Activated CD4-positive, alpha-beta T cell treated with anti-CD3 and anti-CD28 coated beads for 36 hours (primary cell): ENCODE measurements around the gene MRPS35. TPM values are rescaled to one million over a fixed set of nuclear protein-coding genes. Genes with fewer than 3 reads are reported as not detected.
"Not testable (repeated sequence)": the region's sequence is repeated elsewhere in the genome, so short reads cannot be mapped to it uniquely, and the experiment has no call there.

ENCODE experiments used
- ATAC-seq: fragments of 200-7000 bp; cut with Tn5 transposase; one replicate; pipeline ENCODE4 v1.10.0; 2021; ENCODE audit warnings: mild to moderate bottlenecking, moderate library complexity
- CTCF ChIA-PET: fragments of 350-600 bp; sonication (Branson Sonifier 250); formaldehyde crosslinking; loops from one replicate; lab custom pipeline; 2021; ENCODE audit warnings: antibody characterized with exemption; lab: Charles Lee
- POLR2A ChIA-PET: fragments of 350-600 bp; sonication (Branson Sonifier 250); formaldehyde crosslinking; loops from one replicate; lab custom pipeline; 2021; ENCODE audit warnings: antibody characterized with exemption, inconsistent platforms; lab: Charles Lee
- DNase-seq: peaks from one replicate; pipeline ENCODE4 v3.0.0-alpha.2; 2020
- H3K27ac Mint-ChIP-seq: one replicate; pipeline ENCODE4 v1.8.0; 2021; ENCODE audit warnings: mixed read lengths
- H3K27me3 Mint-ChIP-seq: one replicate; pipeline ENCODE4 v1.8.0; 2021; ENCODE audit warnings: mixed read lengths
- H3K36me3 Mint-ChIP-seq: one replicate; pipeline ENCODE4 v1.8.0; 2021; ENCODE audit warnings: low read depth, mixed read lengths
- H3K4me1 Mint-ChIP-seq: one replicate; pipeline ENCODE4 v1.8.0; 2021; ENCODE audit warnings: mixed read lengths
- H3K4me3 Mint-ChIP-seq: one replicate; pipeline ENCODE4 v1.8.0; 2021; ENCODE audit warnings: mild to moderate bottlenecking, moderate library complexity, mixed read lengths
- H3K9me3 Mint-ChIP-seq: one replicate; pipeline ENCODE4 v1.8.0; 2021; ENCODE audit warnings: low read depth, mixed read lengths
- intact Hi-C, 2 experiments: fragments of 100-400 bp; cut with DNase I in 1 of 2; cut with micrococcal nuclease in 1 of 2; formaldehyde crosslinking; loops; one replicate each; pipeline versions ENCODE4 v1.14.2 to v1.15.1; 2022 to 2024; cut with DNase I, micrococcal nuclease
- total RNA-seq, 2 experiments: library from RNA; stranded (reverse); gene quantifications; one replicate each; pipeline ENCODE4 v1.2.3, GENCODE V29; 2021

Gene MRPS35
- total RNA-seq, 2 experiments from 2014 or later: 58.5 to 62.1 TPM

DNA sequence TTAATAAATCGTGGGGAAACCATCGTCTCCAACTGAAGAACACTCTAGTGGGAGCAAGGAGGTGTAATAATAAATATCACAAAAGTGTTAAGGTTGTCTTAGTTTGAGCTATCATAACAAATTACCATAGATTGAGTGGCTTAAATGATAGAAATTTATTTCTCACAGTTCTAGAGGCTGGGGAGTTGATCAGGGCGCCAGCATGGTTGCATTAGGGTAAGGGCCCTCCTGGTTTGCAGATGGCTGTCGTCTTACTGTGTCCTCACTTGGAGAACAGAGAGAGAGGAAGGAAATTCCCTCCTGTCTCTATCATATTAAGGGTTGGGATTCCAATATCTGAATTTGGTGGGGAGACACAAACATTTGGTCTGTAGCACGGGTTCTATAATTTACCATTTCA lies 33.0 kb downstream of the MRPS35 start:
- ATAC-seq (no peak), DNase-seq (no peak)
- Mint-ChIP-seq H3K27me3 (no peaks in the 10 kb centered on the region), H3K36me3 (peaks cover 37% of the 10 kb centered on the region), H3K4me1 (peaks cover 9% of the 10 kb centered on the region), H3K27ac (no peak overlapping the region), H3K4me3 (no peak overlapping the region), H3K9me3 (no peaks in the 10 kb centered on the region)
- intact Hi-C loops: no loop called here
- ChIA-PET POLR2A (no interaction called here), CTCF (no interaction called here)

DNA sequence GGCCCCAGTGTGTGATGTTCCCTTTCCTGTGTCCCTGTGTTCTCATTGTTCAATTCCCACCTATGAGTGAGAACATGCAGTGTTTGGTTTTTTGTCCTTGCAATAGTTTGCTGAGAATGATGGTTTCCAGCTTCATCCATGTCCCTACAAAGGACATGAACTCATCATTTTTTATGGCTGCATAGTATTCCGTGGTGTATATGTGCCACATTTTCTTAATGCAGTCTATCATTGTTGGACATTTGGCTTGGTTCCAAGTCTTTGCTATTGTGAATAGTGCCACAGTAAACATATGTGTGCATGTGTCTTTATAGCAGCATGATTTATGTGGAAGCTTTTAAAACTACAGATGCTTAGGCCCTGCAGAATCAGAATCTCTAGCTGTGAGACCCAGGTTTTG lies 35.1 kb downstream of the MRPS35 start:
- H3K9me3 Mint-ChIP-seq, H3K27me3 Mint-ChIP-seq, intact Hi-C loops, H3K27ac Mint-ChIP-seq, ATAC-seq, POLR2A ChIA-PET, H3K4me3 Mint-ChIP-seq, H3K4me1 Mint-ChIP-seq, DNase-seq: not testable (repeated sequence)
- CTCF ChIA-PET: interaction anchor here (0.9 to 1.1 kb wide), 2 partner anchors 14 to 76 kb away, joined by 3 read pairs; no protein-coding TSS in a partner anchor
- peaks cover 34% of the 10 kb centered on the region for H3K36me3 Mint-ChIP-seq

DNA sequence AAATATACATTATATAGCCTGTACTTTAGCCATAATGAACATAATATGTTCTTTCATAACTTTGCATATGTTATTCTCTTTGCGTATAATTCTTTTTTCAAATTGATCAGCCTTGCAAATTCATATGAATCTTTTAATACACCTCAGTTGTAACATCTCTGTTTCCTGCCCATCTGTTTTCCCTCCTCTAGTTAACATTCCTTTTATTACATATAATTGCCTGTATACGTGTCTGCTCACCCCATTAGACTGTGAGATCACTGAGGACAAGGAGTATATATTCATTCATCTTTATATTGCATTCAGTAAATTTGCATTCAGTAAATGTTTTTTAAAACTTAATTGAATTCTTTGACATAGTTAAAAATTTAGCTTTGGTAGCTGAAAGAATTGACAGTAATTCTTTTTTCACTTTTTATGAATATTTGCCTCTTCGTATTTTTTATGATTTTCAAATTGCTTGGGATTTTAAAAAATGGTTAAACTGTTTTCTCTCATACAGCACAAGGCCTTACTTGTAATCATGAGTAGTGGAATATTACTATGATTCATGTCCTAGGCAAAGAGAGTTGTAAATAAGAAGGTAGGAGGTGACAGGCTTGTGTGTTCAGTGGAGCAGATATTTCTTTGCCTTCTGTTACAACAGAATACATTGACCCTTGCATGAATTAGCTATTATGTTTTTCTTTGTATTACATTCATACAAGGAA lies 36.6 kb downstream of the MRPS35 start:
- H3K4me1 Mint-ChIP-seq: peaks cover 2% of the 10 kb centered on the region
- intact Hi-C loops: no loop called here
- H3K9me3 Mint-ChIP-seq: no peaks in the 10 kb centered on the region
- peaks cover 32% of the 10 kb centered on the region for H3K36me3 Mint-ChIP-seq
- POLR2A ChIA-PET: no interaction called here
- H3K4me3 Mint-ChIP-seq: no peak overlapping the region
- DNase-seq (no peak), ATAC-seq (no peak)
- H3K27me3 Mint-ChIP-seq: no peaks in the 10 kb centered on the region
- CTCF ChIA-PET: interaction anchor here (1.6 kb wide), 1 partner anchor 194 kb away, joined by 5 read pairs; no protein-coding TSS in a partner anchor
- H3K27ac Mint-ChIP-seq: no peak overlapping the region

DNA sequence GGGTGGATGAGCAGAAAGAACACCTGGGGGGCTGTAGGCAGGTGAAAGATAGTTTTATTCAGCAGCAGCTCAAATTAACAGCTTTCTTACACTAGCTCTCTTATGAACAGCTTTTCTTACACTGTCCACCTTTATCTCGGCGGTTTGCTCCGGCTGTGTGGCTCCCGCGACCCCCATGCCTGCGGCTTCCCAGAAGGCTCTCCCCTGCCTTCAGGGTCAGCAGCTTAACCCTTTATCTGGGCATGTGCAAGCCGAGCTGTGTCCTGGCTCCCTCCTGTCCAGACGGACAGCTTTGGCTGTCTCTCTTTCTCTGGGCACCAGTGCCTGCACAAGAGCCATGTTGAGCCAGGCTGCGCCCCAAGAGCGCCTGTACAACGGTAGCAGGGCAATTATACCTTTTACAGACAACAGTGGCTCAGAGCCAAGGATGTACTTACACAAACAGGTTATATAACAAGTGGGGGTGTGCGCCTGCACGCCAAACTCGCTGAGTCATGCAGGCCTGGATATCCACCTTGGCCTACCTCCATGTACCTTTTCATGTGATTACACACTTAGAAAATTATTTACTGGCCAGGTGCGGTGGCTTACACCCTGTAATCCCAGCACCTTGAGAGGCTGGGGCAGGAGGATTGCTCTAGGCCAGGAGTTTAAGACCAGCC lies 40.9 kb downstream of the MRPS35 start:
- ChIA-PET POLR2A (no interaction called here), CTCF (interaction anchor here (1.7 kb wide), 1 partner anchor 8 kb away, joined by 4 read pairs; no protein-coding TSS in a partner anchor)
- DNase-seq: no peak
- Mint-ChIP-seq H3K27me3 (no peaks in the 10 kb centered on the region), H3K4me1 (peaks cover 2% of the 10 kb centered on the region), H3K9me3 (no peaks in the 10 kb centered on the region), H3K4me3 (no peak overlapping the region), H3K27ac (no peak overlapping the region), H3K36me3 (peaks cover 17% of the 10 kb centered on the region)
- intact Hi-C loops: no loop called here
- ATAC-seq: no peak

DNA sequence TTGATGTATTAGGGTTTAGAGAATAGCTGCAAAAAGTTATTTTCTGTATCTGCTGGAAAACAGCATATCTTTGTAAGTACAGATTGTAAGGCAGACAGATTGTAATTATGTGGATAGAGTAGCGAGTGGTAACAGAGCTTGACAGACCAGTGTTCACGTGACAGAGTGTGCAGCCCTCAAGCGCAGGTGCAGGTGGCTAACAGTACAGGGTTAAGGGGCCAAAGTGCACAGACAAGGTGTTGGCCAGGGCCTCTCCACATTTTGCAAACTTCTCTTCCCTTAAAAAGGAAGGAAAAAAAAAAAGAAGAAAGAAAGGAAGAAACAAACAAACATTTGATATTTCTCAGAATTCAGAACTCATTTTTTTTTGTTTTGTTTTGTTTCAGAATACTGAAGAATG lies 44.2 kb downstream of the MRPS35 start:
- H3K9me3 Mint-ChIP-seq: no peaks in the 10 kb centered on the region
- CTCF ChIA-PET: interaction anchor here (0.5 to 1.2 kb wide), 3 partner anchors 14 to 355 kb away, joined by 3 to 5 read pairs (median 3); no protein-coding TSS in a partner anchor
- DNase-seq: no peak

DNA sequence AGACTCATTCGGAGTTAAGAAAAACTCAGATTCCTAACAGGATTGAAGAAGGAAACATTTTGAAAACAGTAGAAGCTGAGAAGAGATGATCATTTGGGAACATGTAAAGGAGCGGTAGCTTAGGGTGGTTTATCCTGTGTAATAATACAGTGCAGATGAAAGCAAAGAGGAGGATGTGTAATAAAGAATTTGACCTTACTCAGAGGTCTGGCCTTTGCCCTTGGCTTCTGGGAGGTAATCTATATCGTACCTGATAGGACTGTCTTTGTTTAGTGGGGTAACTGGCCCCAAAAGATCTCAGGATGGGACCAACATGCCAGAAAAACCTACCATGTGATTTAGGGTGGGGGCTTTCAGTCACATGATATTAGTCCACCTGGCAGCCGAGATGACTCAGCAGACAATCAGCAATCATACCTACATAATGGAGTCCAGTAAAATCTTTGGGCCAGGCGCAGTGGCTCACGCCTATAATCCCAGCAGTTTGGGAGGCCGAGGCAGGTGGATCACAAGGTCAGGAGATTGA lies 46.1 kb downstream of the MRPS35 start:
- Mint-ChIP-seq H3K36me3 (peaks cover 22% of the 10 kb centered on the region), H3K4me1 (no peaks in the 10 kb centered on the region), H3K27ac (peak overlapping the region; percentile 38), H3K4me3 (no peak overlapping the region), H3K27me3 (no peaks in the 10 kb centered on the region), H3K9me3 (no peaks in the 10 kb centered on the region)
- ChIA-PET POLR2A (no interaction called here), CTCF (interaction anchor here (0.9 to 1.7 kb wide), 2 partner anchors 21 to 184 kb away, joined by 3 to 5 read pairs; no protein-coding TSS in a partner anchor)
- ATAC-seq (no peak), DNase-seq (no peak)
- intact Hi-C loops: no loop called here

More for the DNA sequence above, 44.2 kb downstream of the MRPS35 start:
- H3K36me3 Mint-ChIP-seq: peaks cover 22% of the 10 kb centered on the region
- H3K27me3 Mint-ChIP-seq: no peaks in the 10 kb centered on the region
- H3K4me1 Mint-ChIP-seq: no peaks in the 10 kb centered on the region
- no peak overlapping the region for H3K4me3 Mint-ChIP-seq
- no peak for ATAC-seq
- H3K27ac Mint-ChIP-seq: no peak overlapping the region
- intact Hi-C loops: no loop called here
- POLR2A ChIA-PET: no interaction called here

DNA sequence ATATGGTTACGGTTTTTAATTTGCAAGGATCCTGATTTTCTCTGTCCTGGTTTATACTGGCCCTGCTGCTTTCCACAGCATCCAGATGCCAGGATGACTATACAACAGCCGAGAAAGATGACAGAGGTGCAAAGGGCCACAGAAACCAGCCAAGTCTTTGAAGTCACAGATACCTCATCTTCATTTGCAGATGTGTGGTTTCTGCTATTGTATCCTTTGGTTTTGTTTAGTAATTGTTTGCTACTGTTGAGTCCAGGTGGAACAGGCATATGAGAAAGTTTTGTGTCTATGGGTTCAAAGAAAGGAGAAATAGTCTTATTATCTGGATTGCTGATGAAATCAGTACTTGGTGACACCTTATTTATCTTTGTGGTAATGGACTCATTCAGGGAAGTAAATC lies 52.1 kb downstream of the MRPS35 start:
- DNase-seq (peak; percentile 32), ATAC-seq (peak; percentile 83)
- Mint-ChIP-seq H3K27ac (no peak overlapping the region), H3K36me3 (no peaks in the 10 kb centered on the region), H3K27me3 (no peaks in the 10 kb centered on the region), H3K4me3 (no peak overlapping the region), H3K9me3 (no peaks in the 10 kb centered on the region), H3K4me1 (peaks cover 11% of the 10 kb centered on the region)
- ChIA-PET CTCF (no interaction called here), POLR2A (no interaction called here)
- intact Hi-C loops: no loop called here

DNA sequence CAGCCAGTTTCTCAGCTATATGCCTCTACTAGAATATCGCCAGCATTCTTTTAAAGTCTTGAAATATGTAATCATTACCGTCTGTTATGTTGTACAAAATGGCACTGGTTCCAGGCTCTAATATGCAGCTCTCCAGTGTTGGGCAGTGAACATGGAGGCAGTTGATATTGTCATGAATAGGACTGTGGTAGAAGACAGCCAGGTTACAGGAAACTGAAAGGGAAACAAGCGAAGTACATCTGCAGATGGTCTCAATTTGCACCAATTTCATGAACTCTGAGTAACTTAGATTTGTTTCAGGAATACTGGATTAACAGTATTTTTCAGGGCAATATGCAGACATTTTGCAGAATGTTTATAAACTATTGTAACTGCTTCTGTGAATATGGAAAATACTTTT lies 56.0 kb downstream of the MRPS35 start:
- CTCF ChIA-PET: no interaction called here
- no peaks in the 10 kb centered on the region for H3K27me3 Mint-ChIP-seq
- DNase-seq (no peak), ATAC-seq (no peak)
- no peak overlapping the region for H3K27ac Mint-ChIP-seq
- POLR2A ChIA-PET: no interaction called here
- H3K4me1 Mint-ChIP-seq: peaks cover 11% of the 10 kb centered on the region
- H3K9me3 Mint-ChIP-seq: no peaks in the 10 kb centered on the region
- intact Hi-C loops: no loop called here
- H3K4me3 Mint-ChIP-seq: no peak overlapping the region
- H3K36me3 Mint-ChIP-seq: no peaks in the 10 kb centered on the region

DNA sequence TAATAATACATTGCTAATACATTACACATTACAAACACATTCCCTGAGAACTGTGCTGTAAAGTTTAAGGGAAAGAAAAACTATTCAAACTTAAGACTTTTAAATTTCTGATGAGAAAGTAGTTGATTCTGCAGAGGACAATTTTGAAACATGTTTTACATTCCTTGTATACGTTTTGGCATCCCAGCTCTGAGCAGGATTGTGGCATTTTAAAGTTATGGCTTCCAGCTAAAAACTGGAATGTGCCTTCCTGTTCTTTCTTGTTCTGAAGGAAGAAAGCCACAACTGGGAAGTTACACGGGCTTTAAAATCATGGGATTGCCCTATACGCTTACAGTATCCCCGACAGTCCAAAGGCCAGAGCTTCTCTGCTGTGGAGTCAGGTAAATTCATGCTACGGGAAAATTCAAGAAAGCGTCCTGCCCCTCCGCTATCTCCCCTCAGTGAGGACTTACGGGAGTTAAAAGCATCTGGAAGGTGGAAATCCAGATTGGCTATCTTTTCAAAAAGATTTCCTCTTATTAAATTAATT lies 58.6 kb downstream of the MRPS35 start:
- H3K27me3 Mint-ChIP-seq: no peaks in the 10 kb centered on the region
- H3K4me3 Mint-ChIP-seq: no peak overlapping the region
- ChIA-PET CTCF (interaction anchor here (1.3 kb wide), 1 partner anchor 14 kb away, joined by 5 read pairs; no protein-coding TSS in a partner anchor), POLR2A (no interaction called here)
- intact Hi-C loops: no loop called here
- DNase-seq: no peak
- H3K27ac Mint-ChIP-seq: no peak overlapping the region
- no peaks in the 10 kb centered on the region for H3K4me1 Mint-ChIP-seq
- no peak for ATAC-seq
- H3K9me3 Mint-ChIP-seq: no peaks in the 10 kb centered on the region
- no peaks in the 10 kb centered on the region for H3K36me3 Mint-ChIP-seq

DNA sequence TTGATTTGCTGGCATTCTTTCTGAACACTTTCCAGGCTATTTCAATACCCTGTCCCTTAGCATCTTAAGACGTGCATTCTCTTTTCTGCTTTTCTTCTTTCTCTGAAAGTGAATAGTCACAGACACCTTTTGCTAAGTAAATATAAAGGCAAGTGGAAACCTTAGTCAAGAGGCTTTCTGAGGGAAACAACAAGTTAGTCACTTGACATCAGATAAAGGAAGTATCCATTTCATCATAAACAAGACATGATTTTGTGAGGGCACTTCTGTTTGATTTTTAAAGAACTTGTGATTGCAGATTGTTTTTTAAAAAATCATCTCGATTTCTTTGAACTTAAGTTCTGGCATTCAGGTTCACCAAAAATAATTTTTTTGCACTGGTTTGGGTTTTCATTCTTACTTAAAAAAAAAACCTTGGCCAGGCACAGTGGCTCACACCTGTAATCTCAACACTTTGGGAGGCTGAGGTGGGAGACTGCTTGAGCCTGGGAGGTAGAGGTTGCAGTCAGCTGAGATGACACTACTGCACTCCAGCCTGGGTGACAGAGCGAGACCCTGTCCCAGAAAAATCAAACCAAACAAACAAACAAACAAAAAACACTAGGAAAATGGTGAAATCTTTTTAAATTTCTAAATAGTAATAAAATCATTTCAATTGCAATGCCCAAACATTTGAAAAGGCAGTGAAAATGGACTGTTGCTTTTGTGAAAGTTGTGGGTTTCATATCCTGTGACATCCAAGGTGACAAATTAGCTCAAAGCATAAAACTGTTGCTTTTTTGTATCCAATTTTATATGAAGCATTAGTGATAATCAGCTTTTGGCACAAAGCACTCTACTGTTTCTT lies 61.1 kb downstream of the MRPS35 start:
- DNase-seq (no peak), ATAC-seq (no peak)
- Mint-ChIP-seq H3K4me3 (no peak overlapping the region), H3K4me1 (no peaks in the 10 kb centered on the region), H3K9me3 (no peaks in the 10 kb centered on the region), H3K27ac (no peak overlapping the region), H3K36me3 (no peaks in the 10 kb centered on the region), H3K27me3 (no peaks in the 10 kb centered on the region)
- intact Hi-C loops: no loop called here
- ChIA-PET POLR2A (no interaction called here), CTCF (interaction anchor here (0.6 to 1.4 kb wide), 2 partner anchors 38 to 219 kb away, joined by 3 to 4 read pairs; no protein-coding TSS in a partner anchor)
